ENCODE measurements around the gene TPTE2. TPM values are rescaled to one million over a fixed set of nuclear protein-coding genes. Genes with fewer than 3 reads are reported as not detected.

Gene TPTE2
- total and polyA plus RNA-seq, 2 of the 4 experiments (the other 2 are of a cell fraction) = not detected

DNA sequence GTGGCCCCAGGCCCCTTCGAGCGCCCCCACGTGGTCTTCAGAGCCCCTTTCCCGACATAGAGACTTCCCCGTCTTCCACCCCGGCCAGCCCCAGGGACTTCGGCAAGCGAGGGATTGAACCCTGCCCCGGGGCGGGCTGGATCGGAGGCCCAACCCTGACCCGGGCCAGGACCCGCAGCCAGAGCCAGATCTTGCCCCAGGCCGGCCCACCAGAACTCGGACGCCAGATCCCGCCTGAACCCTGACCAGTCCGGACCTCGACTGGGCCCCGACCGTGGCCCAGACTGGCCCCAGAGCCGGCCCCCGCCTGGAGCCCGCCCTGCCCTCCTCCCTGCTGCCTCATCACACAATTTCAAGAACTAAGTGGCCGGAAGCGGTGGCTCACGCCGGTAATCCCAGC lies 253 bp upstream of the TPTE2 start:
- Histone ChIP-seq H3K4me3 (ENCODE audit: insufficient read depth, low read depth, low read length) (no peak overlapping the region), H3K9me3 (ENCODE audit: control insufficient read depth, insufficient read depth, low read length) (no peaks in the 10 kb centered on the region), H4K91ac (ENCODE audit: insufficient read depth, low read depth, low read length) (no peak overlapping the region), H3K4me1 (ENCODE audit: control insufficient read depth, insufficient read depth, low read length) (no peaks in the 10 kb centered on the region), H3K4me2 (ENCODE audit: low read depth, low read length) (no peak overlapping the region), H2BK5ac (ENCODE audit: low read depth, low read length, poor library complexity, severe bottlenecking) (no peak overlapping the region), H4K5ac (ENCODE audit: low read depth, low read length) (no peak overlapping the region), H4K8ac (ENCODE audit: low read depth in 2 of 2, low read length in 2 of 2) (no peak overlapping the region), H3K9me1 (ENCODE audit: insufficient read depth, low read length) (no peaks in the 10 kb centered on the region), H3K18ac (ENCODE audit: low read depth, low read length) (no peak overlapping the region), H2BK15ac (ENCODE audit: low read depth, low read length) (no peak overlapping the region), H2BK120ac (ENCODE audit: low read depth, low read length) (no peak overlapping the region), H2AK5ac (ENCODE audit: low read depth, low read length) (no peak overlapping the region), H4K20me1 (ENCODE audit: insufficient read depth, low read length) (no peaks in the 10 kb centered on the region), H2BK20ac (ENCODE audit: low read depth, low read length) (no peak overlapping the region), H3K36me3 (ENCODE audit: control insufficient read depth, insufficient read depth, low read length) (no peaks in the 10 kb centered on the region), H3K23ac (ENCODE audit: low read depth, low read length) (no peak overlapping the region), H3K14ac (replicated peaks; ENCODE audit: low read depth, low read length) (no peak overlapping the region), H3K9ac (ENCODE audit: low read depth, low read length) (no peak overlapping the region), H3K27ac (ENCODE audit: insufficient read depth, low read length) (no peak overlapping the region), H3K56ac (ENCODE audit: extremely low read depth, insufficient read depth, low read length) (no peak overlapping the region), H3K79me1 (ENCODE audit: low read depth in 1 of 2, low read length in 2 of 2) (no peaks in the 10 kb centered on the region), H3K27me3 (ENCODE audit: control insufficient read depth, insufficient read depth, low read length) (no peaks in the 10 kb centered on the region), H2AFZ (replicated peaks; ENCODE audit: low read length, poor library complexity) (no peak overlapping the region), H2AK9ac (replicated peaks; ENCODE audit: low read depth, low read length, poor library complexity) (no peak overlapping the region), H3K4ac (ENCODE audit: low read depth, low read length) (no peak overlapping the region)
- DNase-seq (no peak), ATAC-seq (ENCODE audit: low read depth) (no peak)
- ChIA-PET CTCF (no interaction called here), POLR2A (ENCODE audit: unreplicated experiment) (no interaction called here)
- in situ Hi-C loops (cut with MboI; ENCODE audit: low sequenced_read_pairs) = loop anchor here (10.0 kb wide), 1 partner anchor 63 kb away; no protein-coding TSS in a partner anchor
- WGBS, 2 experiments (ENCODE audit: extremely low coverage in 2 of 2, insufficient read length in 1 of 2) = 95% methylated on average over 11 of the region's 28 CpGs; no CpG with 5 or more reads in 1 of the 2 experiments
- intact Hi-C loops (cut with micrococcal nuclease) = no loop called here
- TF ChIP-seq, protein P1, sequence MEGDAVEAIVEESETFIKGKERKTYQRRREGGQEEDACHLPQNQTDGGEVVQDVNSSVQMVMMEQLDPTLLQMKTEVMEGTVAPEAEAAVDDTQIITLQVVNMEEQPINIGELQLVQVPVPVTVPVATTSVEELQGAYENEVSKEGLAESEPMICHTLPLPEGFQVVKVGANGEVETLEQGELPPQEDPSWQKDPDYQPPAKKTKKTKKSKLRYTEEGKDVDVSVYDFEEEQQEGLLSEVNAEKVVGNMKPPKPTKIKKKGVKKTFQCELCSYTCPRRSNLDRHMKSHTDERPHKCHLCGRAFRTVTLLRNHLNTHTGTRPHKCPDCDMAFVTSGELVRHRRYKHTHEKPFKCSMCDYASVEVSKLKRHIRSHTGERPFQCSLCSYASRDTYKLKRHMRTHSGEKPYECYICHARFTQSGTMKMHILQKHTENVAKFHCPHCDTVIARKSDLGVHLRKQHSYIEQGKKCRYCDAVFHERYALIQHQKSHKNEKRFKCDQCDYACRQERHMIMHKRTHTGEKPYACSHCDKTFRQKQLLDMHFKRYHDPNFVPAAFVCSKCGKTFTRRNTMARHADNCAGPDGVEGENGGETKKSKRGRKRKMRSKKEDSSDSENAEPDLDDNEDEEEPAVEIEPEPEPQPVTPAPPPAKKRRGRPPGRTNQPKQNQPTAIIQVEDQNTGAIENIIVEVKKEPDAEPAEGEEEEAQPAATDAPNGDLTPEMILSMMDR (conservative IDR thresholded peaks at IDR 0.05; ENCODE audit: low read depth, low read length) = no peak
- TF ChIP-seq FOS (IDR thresholded peaks at IDR 0.05; ENCODE audit: low read depth, low read length) (no peak), CHD1 (IDR thresholded peaks at IDR 0.05; ENCODE audit: low read depth, low read length) (no peak), CEBPB (IDR thresholded peaks at IDR 0.05; ENCODE audit: low read depth, low read length) (no peak), RAD21 (IDR thresholded peaks at IDR 0.05; ENCODE audit: low read length) (no peak), RCOR1 (IDR thresholded peaks at IDR 0.05; ENCODE audit: insufficient replicate concordance, low read length) (no peak), RFX5 (IDR thresholded peaks at IDR 0.05; ENCODE audit: low read depth, low read length) (no peak), MXI1 (IDR thresholded peaks at IDR 0.05; ENCODE audit: borderline replicate concordance, low read depth, low read length) (no peak), NFE2L2 (IDR thresholded peaks at IDR 0.05; ENCODE audit: low read depth, low read length) (no peak), SMC3 (IDR thresholded peaks at IDR 0.05; ENCODE audit: low read depth, low read length) (no peak), MAZ (IDR thresholded peaks at IDR 0.05; ENCODE audit: borderline replicate concordance, low read depth, low read length) (no peak)
- TF ChIP-seq, protein P2, sequence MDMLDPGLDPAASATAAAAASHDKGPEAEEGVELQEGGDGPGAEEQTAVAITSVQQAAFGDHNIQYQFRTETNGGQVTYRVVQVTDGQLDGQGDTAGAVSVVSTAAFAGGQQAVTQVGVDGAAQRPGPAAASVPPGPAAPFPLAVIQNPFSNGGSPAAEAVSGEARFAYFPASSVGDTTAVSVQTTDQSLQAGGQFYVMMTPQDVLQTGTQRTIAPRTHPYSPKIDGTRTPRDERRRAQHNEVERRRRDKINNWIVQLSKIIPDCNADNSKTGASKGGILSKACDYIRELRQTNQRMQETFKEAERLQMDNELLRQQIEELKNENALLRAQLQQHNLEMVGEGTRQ (IDR thresholded peaks at IDR 0.05; ENCODE audit: low read depth, low read length) = no peak
- BruUV-seq (replicated peaks) = no TSS peak
- dilution Hi-C loops (cut with HindIII; ENCODE audit: low sequenced_read_pairs, unreplicated experiment) = no loop called here

All from IMR-90 (cell line).